Right ventricle myocardium inferior (tissue), 1 donor: ENCODE data around the gene BDNF. TPM values are rescaled to one million over a fixed set of nuclear protein-coding genes. Genes with fewer than 3 reads are reported as not detected.
"Not testable (repeated sequence)": the region's sequence is repeated elsewhere in the genome, so short reads cannot be mapped to it uniquely, and the experiment has no call there.

Experiments used
- ATAC-seq: fragments of 200-7000 bp; cut with Tn5 transposase; one replicate; pipeline ENCODE4 v1.9.1; 2020; ENCODE audit warnings: mild to moderate bottlenecking, moderate library complexity
- DNase-seq: peaks from one replicate; pipeline ENCODE4 v3.0.0; 2021; ENCODE audit errors: missing footprints
- intact Hi-C: fragments of 100-400 bp; cut with DNase I; formaldehyde crosslinking; loops from one replicate; pipeline ENCODE4 v1.11.0; 2022
- total RNA-seq: library from RNA; stranded (reverse); fragmentation: NEBNext Ultra II Directional; extraction: Animal tissue kit (Norgen Biotek cat#: 25700); gene quantifications from one replicate; pipeline ENCODE4 v1.2.1, GENCODE V29; 2021
- donor health status: DM: no; HTN: yes; CAD: no; lungs with severe emphysema.

Gene BDNF
- total RNA-seq, 1 donor from 2014 or later: 2.9 TPM

- ATAC-seq (no peak), DNase-seq (no peak)
- intact Hi-C loops: no loop called here
These were observed 20.9 kb downstream of the BDNF start for GRCh38 chr11:27679136-27680015.

GRCh38 chr11:27678242-27678641 is 22.0 kb downstream of the BDNF start:
- no peak for DNase-seq
- intact Hi-C loops: no loop called here
- ATAC-seq: no peak

DNA sequence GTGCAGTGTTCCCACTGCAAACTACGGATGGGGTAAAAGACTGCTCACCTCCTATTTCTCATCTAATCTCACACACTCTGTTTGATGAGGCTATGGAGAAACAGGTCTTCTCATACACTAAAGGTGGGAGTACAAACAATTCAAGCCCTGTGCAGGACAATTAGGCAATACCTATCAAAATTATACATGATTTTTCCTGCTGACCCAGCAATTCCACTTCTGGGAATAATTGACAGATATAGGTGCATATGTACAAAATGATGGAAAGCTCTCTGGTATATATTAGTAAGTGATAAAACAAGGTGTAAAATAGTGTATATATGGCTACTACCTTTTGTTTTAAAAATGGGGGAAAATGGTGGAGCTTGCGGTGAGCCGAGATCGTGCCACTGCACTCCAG is 23.1 kb downstream of the BDNF start:
- no peak for DNase-seq
- no peak for ATAC-seq
- intact Hi-C loops: no loop called here

DNA sequence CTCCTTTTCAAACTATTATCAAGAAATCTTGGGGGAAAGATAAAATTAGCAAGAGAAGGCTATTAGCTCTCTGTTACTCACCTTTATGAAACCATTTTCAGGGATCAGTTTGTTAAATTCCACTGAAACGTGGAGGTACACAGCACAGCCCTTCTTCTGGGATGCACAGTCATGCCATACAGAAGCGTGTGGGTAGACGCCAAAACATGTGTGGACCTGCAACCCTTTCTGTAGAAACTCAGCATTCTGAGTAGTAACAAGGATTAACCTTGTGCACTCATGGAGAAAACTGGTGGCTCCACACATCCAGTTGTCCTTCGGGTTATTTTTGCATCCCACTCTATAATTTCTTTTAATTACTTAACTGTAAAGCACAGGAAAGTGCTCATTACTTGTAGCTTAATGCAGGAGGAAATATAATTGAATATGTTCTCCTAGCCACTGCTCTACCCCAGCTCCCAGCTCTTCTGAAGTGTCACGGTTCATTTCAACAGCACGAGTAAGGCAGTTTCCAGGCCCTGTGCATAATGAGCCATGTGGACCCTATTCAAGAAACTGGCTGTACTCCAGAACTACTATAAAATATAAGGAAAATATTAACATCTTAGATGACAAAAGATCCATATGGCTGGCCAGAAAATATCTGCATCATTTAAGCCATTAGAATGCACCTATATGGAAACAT is 26.1 kb downstream of the BDNF start:
- no peak for DNase-seq
- intact Hi-C loops: no loop called here
- ATAC-seq: no peak

DNA sequence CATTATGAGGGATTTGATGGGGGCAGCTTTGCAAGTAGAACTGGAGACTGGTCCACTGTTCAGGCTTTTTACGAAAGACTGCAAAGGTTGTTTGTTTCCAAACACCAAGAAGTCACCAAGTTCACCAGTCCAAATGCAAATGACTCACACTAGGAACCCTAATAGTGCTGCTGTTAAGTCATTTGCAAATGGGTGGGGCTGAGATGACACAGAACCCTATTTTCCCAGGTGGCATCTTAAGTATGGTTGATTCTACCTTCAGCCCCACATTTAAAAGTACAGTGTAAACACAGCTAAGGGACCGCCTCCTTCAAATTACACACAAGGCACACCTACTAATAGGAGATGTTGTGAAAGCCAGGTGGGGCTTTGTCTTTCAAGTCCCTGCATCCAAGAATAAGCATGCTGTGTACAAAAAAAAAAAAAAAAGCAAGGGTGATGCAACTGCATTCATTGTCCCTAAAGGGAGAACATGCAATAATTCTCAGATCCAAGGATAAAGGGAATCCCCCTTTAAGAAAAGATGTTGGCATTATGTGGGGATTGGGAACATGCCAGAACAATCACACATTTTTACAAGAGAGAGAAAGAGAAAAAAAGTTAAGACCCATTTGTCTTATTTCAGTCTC is 27.3 kb downstream of the BDNF start:
- DNase-seq (no peak), ATAC-seq (no peak)
- intact Hi-C loops: no loop called here

GRCh38 chr11:27665508-27666101 is 34.6 kb downstream of the BDNF start:
- ATAC-seq, intact Hi-C loops, DNase-seq: not testable (repeated sequence)

- DNase-seq: no peak
- ATAC-seq: no peak
- intact Hi-C loops: no loop called here
These were observed 36.9 kb downstream of the BDNF start for GRCh38 chr11:27663326-27663725.

DNA sequence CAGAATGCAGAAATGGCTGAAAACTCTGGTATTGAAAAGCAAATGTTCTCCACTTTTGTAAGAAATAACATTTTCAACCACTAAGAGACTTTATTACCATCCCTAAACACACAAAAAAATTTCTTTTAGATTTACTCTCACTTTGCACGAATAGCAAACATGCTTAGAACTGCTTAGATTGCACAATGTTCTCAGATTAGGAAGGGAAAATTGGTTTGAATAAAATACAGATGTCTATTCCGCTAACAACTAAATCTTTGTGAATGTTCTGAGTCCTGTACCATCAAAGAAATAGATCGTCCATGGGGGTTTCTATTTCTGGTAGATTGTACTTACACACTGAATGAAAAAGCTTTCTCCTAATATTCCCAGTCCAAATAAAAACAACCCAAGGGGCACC is 40.1 kb downstream of the BDNF start:
- ATAC-seq (no peak), DNase-seq (no peak)
- intact Hi-C loops: no loop called here

GRCh38 chr11:27658535-27659236 is 41.6 kb downstream of the BDNF start:
- intact Hi-C loops: no loop called here
- ATAC-seq: no peak
- no peak for DNase-seq

DNA sequence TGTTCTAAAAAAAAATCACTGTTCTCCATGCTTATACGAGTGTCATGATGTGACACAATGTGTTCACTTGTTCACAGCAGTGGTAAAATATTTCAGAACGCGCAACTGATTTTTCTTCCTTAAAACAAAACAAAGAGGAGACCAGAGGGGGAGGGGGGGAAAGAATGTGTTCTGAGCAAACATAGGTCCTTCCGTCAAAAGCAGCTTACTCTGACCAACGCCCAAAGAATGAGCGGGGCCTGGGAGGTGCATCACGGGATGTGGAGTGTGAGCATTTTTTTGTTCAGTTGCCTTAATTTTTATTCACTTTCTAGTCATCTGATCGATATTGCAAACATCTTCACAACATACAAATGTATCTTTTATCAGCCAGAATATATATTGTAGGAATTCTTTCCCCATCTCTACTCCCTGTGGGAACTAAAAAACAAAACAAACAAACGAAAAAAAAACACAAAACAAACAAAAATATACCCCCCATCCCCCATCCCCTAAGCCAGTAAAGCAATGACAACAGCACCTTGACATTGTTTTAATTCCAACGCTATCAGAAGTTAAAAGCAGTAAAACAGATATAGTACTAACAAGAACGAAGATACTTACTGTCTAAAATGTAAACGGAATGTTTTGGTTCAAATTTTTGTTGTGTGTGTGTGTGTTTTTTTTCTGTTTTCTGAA is 43.3 kb downstream of the BDNF start:
- DNase-seq (no peak), ATAC-seq (no peak)
- intact Hi-C loops: no loop called here

- ATAC-seq: no peak
- intact Hi-C loops: no loop called here
- DNase-seq: no peak
These were observed 43.9 kb downstream of the BDNF start for GRCh38 chr11:27656320-27656719.

GRCh38 chr11:27653990-27654758 is 46.1 kb downstream of the BDNF start:
- ATAC-seq: no peak
- intact Hi-C loops: no loop called here

DNA sequence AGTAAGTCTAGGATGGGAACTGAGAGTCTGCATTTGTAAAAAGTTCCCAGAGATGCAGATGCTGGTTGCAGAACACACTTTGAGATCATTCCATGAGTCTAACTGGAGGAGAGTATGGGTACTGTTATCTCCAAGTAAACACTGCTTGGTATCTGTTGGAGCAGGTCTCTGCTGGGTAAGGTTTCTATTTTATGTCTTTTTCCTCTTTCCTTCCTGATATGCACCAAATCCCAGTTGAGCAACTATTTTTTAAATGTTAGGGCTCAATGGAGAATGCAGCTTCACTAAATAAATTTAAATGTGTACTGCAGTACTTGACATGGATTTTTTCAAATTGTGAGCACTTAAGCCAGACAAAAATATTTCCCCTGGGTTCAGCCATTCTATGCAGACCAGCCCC is 48.5 kb downstream of the BDNF start:
- DNase-seq: no peak
- intact Hi-C loops: no loop called here
- no peak for ATAC-seq

More at GRCh38 chr11:27653990-27654758, 46.1 kb downstream of the BDNF start:
- no peak for DNase-seq

DNA sequence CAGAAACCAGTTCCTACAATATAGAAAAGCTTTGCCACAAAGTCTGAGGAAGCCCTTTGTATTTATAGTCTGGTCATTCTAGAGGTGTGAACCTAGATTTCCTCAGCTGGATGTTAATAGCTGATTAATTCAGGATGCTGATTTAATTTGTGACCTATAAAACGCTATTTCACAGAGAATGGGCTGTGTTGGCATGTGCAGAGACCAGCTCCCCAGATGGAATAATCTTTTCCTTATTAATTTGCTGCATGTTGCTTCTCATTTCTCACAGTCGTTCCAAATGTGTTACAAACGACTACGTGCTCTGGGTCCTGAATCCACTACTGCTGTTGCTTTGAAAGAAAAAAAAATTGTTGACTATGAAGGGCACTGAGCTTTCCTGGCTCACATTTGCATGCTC is 49.3 kb downstream of the BDNF start:
- no peak for DNase-seq
- no peak for ATAC-seq
- intact Hi-C loops: no loop called here

GRCh38 chr11:27649800-27650199 is 50.5 kb downstream of the BDNF start:
- intact Hi-C loops: no loop called here
- DNase-seq (no peak), ATAC-seq (no peak)

- DNase-seq (no peak), ATAC-seq (no peak)
- intact Hi-C loops: no loop called here
These were observed 51.4 kb downstream of the BDNF start for GRCh38 chr11:27648840-27649239.

GRCh38 chr11:27646051-27646818 is 54.0 kb downstream of the BDNF start:
- intact Hi-C loops: no loop called here
- ATAC-seq (peak; percentile 89), DNase-seq (no peak)
